Testis (tissue), 3 donors: ENCODE results near the gene DAB1. TPM values are rescaled to one million over a fixed set of nuclear protein-coding genes. Genes with fewer than 3 reads are reported as not detected.

ENCODE experiments used
- DNase-seq: peaks from one replicate; pipeline ENCODE4 v3.0.0-alpha.2; 2019
- H3K27ac ChIP-seq, 2 donors: fragments of 200-600 bp; sonication (generic); one replicate each; pipeline ENCODE4 v1.5.1; 2019
- H3K27me3 ChIP-seq: fragments of 200-600 bp; sonication (generic); one replicate; pipeline ENCODE4 v1.5.1; 2019
- H3K36me3 ChIP-seq: fragments of 200-600 bp; sonication (generic); one replicate; pipeline ENCODE4 v1.5.1; 2017; ENCODE audit warnings: low read depth; ENCODE audit errors: missing control alignments
- H3K4me1 ChIP-seq: fragments of 200-600 bp; sonication (generic); one replicate; pipeline ENCODE4 v1.5.1; 2019
- H3K4me3 ChIP-seq, 2 donors: fragments of 200-600 bp; sonication (generic); one replicate each; pipeline ENCODE4 v1.5.1; 2017 to 2019
- H3K9me3 ChIP-seq: fragments of 200-600 bp; sonication (generic); one replicate; pipeline ENCODE4 v1.5.1; 2017
- CTCF ChIP-seq, 3 experiments: fragments of 450-650 bp in 2 of 3; fragments of 200-600 bp in 1 of 3; sonication (generic) in 1 of 3; IDR thresholded peaks; one replicate each; pipeline ENCODE4 v1.5.1; 2016 to 2019; ENCODE audit warnings: antibody characterized with exemption in 3 of 3, mild to moderate bottlenecking in 2 of 3, moderate library complexity in 1 of 3
- POLR2A ChIP-seq: fragments of 450-650 bp; IDR thresholded peaks from one replicate; pipeline ENCODE4 v1.6.1; 2017; ENCODE audit warnings: antibody characterized with exemption, mild to moderate bottlenecking, moderate library complexity
- WGBS, 2 donors: methylation state at CpG; one replicate each; pipeline ENCODE4 v1.1.5; 2018; 5-methylcytosine and 5-hydroxymethylcytosine counted together
- intact Hi-C: fragments of 100-400 bp; cut with DNase I; formaldehyde crosslinking; loops from one replicate; pipeline ENCODE4 v1.15.1; 2023; ENCODE audit warnings: low total_unique reads
- polyA plus RNA-seq: library from polyadenylated mRNA; stranded (reverse); fragments of 350-450 nt; fragmentation: Illumina TruSeq; extraction: RNeasy Lipid Tissue Mini Kit (QIAGEN cat#74804); gene quantifications from one replicate; pipeline ENCODE4 v1.2.3, GENCODE V29; 2014; ENCODE audit warnings: low read depth, low replicate concordance; ENCODE audit not compliant: insufficient read depth
- total RNA-seq, 2 donors: library from RNA; depleted of rRNA; stranded (reverse); fragments of >200 nt; gene quantifications; one replicate each; pipeline ENCODE4 v1.2.3, GENCODE V29; 2016

Gene DAB1
- total and polyA plus RNA-seq, 3 donors from 2014 or later = 0.79 to 1.7 (median 1.2) TPM

- DNase-seq = no peak
- no peaks in the 10 kb centered on the region for H3K4me1 ChIP-seq
- no peak overlapping the region for H3K27ac ChIP-seq
- WGBS, 2 donors = 88% methylated on average over 4 to 5 of the region's 5 CpGs
- H3K4me3 ChIP-seq = no peak overlapping the region
- no peaks in the 10 kb centered on the region for H3K9me3 ChIP-seq
- no peaks in the 10 kb centered on the region for H3K36me3 ChIP-seq
- no peaks in the 10 kb centered on the region for H3K27me3 ChIP-seq
- intact Hi-C loops = no loop called here
- TF ChIP-seq POLR2A (no peak), CTCF (IDR thresholded peaks at IDR 0.05) (no peak)
Observed at GRCh38 chr1:57124768-57125446, 299.0 kb downstream of the DAB1 start.

GRCh38 chr1:57124170-57124569, 299.7 kb downstream of the DAB1 start:
- Histone ChIP-seq H3K4me3 (no peak overlapping the region), H3K27me3 (no peaks in the 10 kb centered on the region), H3K36me3 (no peaks in the 10 kb centered on the region), H3K27ac (no peak overlapping the region), H3K4me1 (no peaks in the 10 kb centered on the region), H3K9me3 (no peaks in the 10 kb centered on the region)
- DNase-seq = no peak
- intact Hi-C loops = no loop called here
- TF ChIP-seq POLR2A = no peak
- TF ChIP-seq CTCF (IDR thresholded peaks at IDR 0.05) = no peak
- 92% methylated on average over 2 of the region's 2 CpGs for WGBS, 2 donors

- no peak for DNase-seq
- intact Hi-C loops = no loop called here
- H3K4me3 ChIP-seq = no peak overlapping the region
- H3K36me3 ChIP-seq = no peaks in the 10 kb centered on the region
- 81 to 82% methylated on average over 2 of the region's 2 CpGs for WGBS, 2 donors
- H3K9me3 ChIP-seq = no peaks in the 10 kb centered on the region
- no peak overlapping the region for H3K27ac ChIP-seq
- H3K4me1 ChIP-seq = no peaks in the 10 kb centered on the region
- no peak for TF ChIP-seq POLR2A
- TF ChIP-seq CTCF (IDR thresholded peaks at IDR 0.05) = no peak
- H3K27me3 ChIP-seq = no peaks in the 10 kb centered on the region
Observed at GRCh38 chr1:57122031-57122430, 301.8 kb downstream of the DAB1 start.

GRCh38 chr1:57118948-57119603, 304.8 kb downstream of the DAB1 start:
- intact Hi-C loops = no loop called here
- DNase-seq = no peak
- H3K4me3 ChIP-seq = no peak overlapping the region
- TF ChIP-seq CTCF (IDR thresholded peaks at IDR 0.05) (no peak), POLR2A (no peak)
- H3K36me3 ChIP-seq = no peaks in the 10 kb centered on the region
- H3K4me1 ChIP-seq = no peaks in the 10 kb centered on the region
- H3K27ac ChIP-seq = no peak overlapping the region
- H3K27me3 ChIP-seq = no peaks in the 10 kb centered on the region
- H3K9me3 ChIP-seq = no peaks in the 10 kb centered on the region
- 62 to 67% methylated on average over 4 of the region's 4 CpGs for WGBS, 2 donors

- no peak for TF ChIP-seq CTCF (IDR thresholded peaks at IDR 0.05)
- TF ChIP-seq POLR2A = no peak
- H3K4me3 ChIP-seq = no peak overlapping the region
- intact Hi-C loops = no loop called here
- no peaks in the 10 kb centered on the region for H3K27me3 ChIP-seq
- DNase-seq = no peak
- no peaks in the 10 kb centered on the region for H3K9me3 ChIP-seq
- no peaks in the 10 kb centered on the region for H3K36me3 ChIP-seq
- no peak overlapping the region for H3K27ac ChIP-seq
- WGBS, 2 donors = 60 to 68% methylated on average over 1 of the region's 1 CpG
- no peaks in the 10 kb centered on the region for H3K4me1 ChIP-seq
Observed at GRCh38 chr1:57117753-57118152, 306.1 kb downstream of the DAB1 start.
